HG03066 (cell line): ENCODE measurements around the gene UBAP2.
"Not testable (repeated sequence)": the region's sequence is repeated elsewhere in the genome, so short reads cannot be mapped to it uniquely, and the experiment has no call there.

Experiments used
- ATAC-seq: cut with Tn5 transposase; IDR thresholded peaks from one replicate; pipeline ENCODE4 v1.9.1; 2021; ENCODE audit warnings: low read depth; ENCODE audit not compliant: unreplicated experiment

UBAP2 gene

GRCh38 chr9:34049630-34050384, 1.1 kb upstream of the UBAP2 start:
- ATAC-seq, result no peak

- ATAC-seq, result peak; percentile 14
Observed at GRCh38 chr9:34047864-34048726, 592 bp downstream of the UBAP2 start.

GRCh38 chr9:34046784-34047379, 1.8 kb downstream of the UBAP2 start:
- ATAC-seq, result no peak

- no peak for ATAC-seq
Observed at GRCh38 chr9:34045903-34046302, 2.8 kb downstream of the UBAP2 start.

- not testable (repeated sequence) for ATAC-seq
Observed at GRCh38 chr9:34042074-34042473, 6.6 kb downstream of the UBAP2 start.

GRCh38 chr9:34038851-34039250, 9.8 kb downstream of the UBAP2 start:
- ATAC-seq, result not testable (repeated sequence)

GRCh38 chr9:34037626-34038025, 11.1 kb downstream of the UBAP2 start:
- no peak for ATAC-seq

GRCh38 chr9:34036625-34037024, 12.1 kb downstream of the UBAP2 start:
- no peak for ATAC-seq

- no peak for ATAC-seq
Observed at GRCh38 chr9:34035656-34036055, 13.0 kb downstream of the UBAP2 start.

GRCh38 chr9:34034698-34035065, 14.0 kb downstream of the UBAP2 start:
- no peak for ATAC-seq

GRCh38 chr9:34032631-34033030, 16.1 kb downstream of the UBAP2 start:
- no peak for ATAC-seq

GRCh38 chr9:34027845-34028574, 20.7 kb downstream of the UBAP2 start:
- ATAC-seq, result no peak

- ATAC-seq, result no peak
Observed at GRCh38 chr9:34025811-34026210, 22.9 kb downstream of the UBAP2 start.

- ATAC-seq, result no peak
Observed at GRCh38 chr9:34025062-34025461, 23.6 kb downstream of the UBAP2 start.

- ATAC-seq, result not testable (repeated sequence)
Observed at GRCh38 chr9:34024476-34024875, 24.2 kb downstream of the UBAP2 start.

GRCh38 chr9:34016149-34016548, 32.5 kb downstream of the UBAP2 start:
- ATAC-seq, result no peak

GRCh38 chr9:34010979-34011378, 37.7 kb downstream of the UBAP2 start:
- no peak for ATAC-seq

- no peak for ATAC-seq
Observed at GRCh38 chr9:34001951-34002350, 46.7 kb downstream of the UBAP2 start.

- ATAC-seq, result no peak
Observed at GRCh38 chr9:34001298-34001697, 47.4 kb downstream of the UBAP2 start.

GRCh38 chr9:33995449-33995848, 53.2 kb downstream of the UBAP2 start:
- ATAC-seq, result no peak

- no peak for ATAC-seq
Observed at GRCh38 chr9:33993104-33993503, 55.6 kb downstream of the UBAP2 start.
